Prostate gland (tissue), 2 donors: ENCODE results near the gene MT3. TPM values are rescaled to one million over a fixed set of nuclear protein-coding genes. Genes with fewer than 3 reads are reported as not detected.

Experiments used
- DNase-seq: peaks from one replicate; pipeline ENCODE4 v3.0.0-alpha.2; 2019; ENCODE audit warnings: low spot score
- H3K27ac ChIP-seq, 2 donors: fragments of 200-600 bp; sonication (generic); 2 replicates each; pipeline ENCODE4 v1.5.1; 2017 to 2019
- H3K27me3 ChIP-seq: fragments of 200-600 bp; sonication (generic); replicated peaks from 2 replicates; pipeline ENCODE4 v1.5.1; 2019; ENCODE audit not compliant: insufficient read depth
- H3K36me3 ChIP-seq, 2 donors: fragments of 200-600 bp; sonication (generic); 1 replicate in 1 of 2; 2 replicates in 1 of 2; pipeline versions ENCODE4 v1.5.1 to v1.8.1; 2017 to 2019
- H3K4me1 ChIP-seq: fragments of 200-600 bp; sonication (generic); replicated peaks from 2 replicates; pipeline ENCODE4 v1.5.1; 2019
- H3K4me3 ChIP-seq, 2 donors: fragments of 200-600 bp; sonication (generic); 2 replicates each; pipeline ENCODE4 v1.5.1; 2017 to 2019
- H3K9me3 ChIP-seq: fragments of 200-600 bp; sonication (generic); 2 replicates; pipeline ENCODE4 v1.5.1; 2017
- POLR2A ChIP-seq: fragments of 450-650 bp; IDR thresholded peaks from one replicate; pipeline ENCODE4 v1.6.1; 2016; ENCODE audit warnings: antibody characterized with exemption, mild to moderate bottlenecking
- POLR2AphosphoS5 ChIP-seq: sonication (generic); formaldehyde crosslinking; IDR thresholded peaks from one replicate; pipeline ENCODE4 v1.6.1; 2017; ENCODE audit warnings: antibody characterized with exemption
- WGBS: methylation state at CpG from one replicate; pipeline ENCODE4 v1.1.5; 2018; 5-methylcytosine and 5-hydroxymethylcytosine counted together
- intact Hi-C: fragments of 100-400 bp; cut with DNase I; formaldehyde crosslinking; loops from one replicate; pipeline ENCODE4 v1.14.2; 2022
- total RNA-seq, 2 donors: library from RNA; depleted of rRNA; stranded (reverse); fragments of >200 nt; gene quantifications; one replicate each; pipeline ENCODE4 v1.1.0, GENCODE V29; 2016
- TF ChIP-seq, protein P1 (sequence below), 4 experiments: fragments of 200-600 bp in 2 of 4; fragments of 450-650 bp in 2 of 4; sonication (generic) in 2 of 4; IDR thresholded peaks; 1 replicate in 3 of 4; 2 replicates in 1 of 4; pipeline ENCODE4 v1.5.1; 2016 to 2019; ENCODE audit warnings: antibody characterized with exemption in 4 of 4, mild to moderate bottlenecking in 2 of 4, moderate library complexity in 2 of 4

Gene MT3
- total RNA-seq, 2 donors from 2014 or later = 1.6 TPM; not detected in 1

DNA sequence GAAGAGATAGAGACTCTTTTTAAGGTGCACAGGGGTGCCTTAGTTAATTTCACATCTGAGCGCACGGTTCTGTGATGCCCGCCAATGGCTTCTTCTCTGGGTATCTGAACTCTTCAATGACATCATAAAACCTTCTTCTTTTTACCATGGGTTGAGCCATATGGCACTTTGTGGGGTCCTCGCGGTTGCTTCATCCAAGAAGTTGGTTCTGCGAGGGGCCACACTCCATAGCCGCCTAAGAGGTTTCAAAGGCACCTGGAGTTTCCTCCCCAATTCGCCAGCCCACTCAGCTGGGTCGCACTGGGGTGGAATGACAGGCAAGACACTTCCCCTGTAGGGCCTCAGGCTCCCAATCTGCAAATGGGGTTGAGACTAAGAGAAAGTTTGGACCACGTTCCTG lies 34.9 kb upstream of the MT3 start:
- WGBS = 96% methylated on average over 10 of the region's 10 CpGs
- no peaks in the 10 kb centered on the region for H3K27me3 ChIP-seq
- no peak overlapping the region for H3K27ac ChIP-seq
- H3K4me3 ChIP-seq = no peak overlapping the region
- TF ChIP-seq POLR2A (no peak), POLR2AphosphoS5 (no peak)
- TF ChIP-seq, protein P1, sequence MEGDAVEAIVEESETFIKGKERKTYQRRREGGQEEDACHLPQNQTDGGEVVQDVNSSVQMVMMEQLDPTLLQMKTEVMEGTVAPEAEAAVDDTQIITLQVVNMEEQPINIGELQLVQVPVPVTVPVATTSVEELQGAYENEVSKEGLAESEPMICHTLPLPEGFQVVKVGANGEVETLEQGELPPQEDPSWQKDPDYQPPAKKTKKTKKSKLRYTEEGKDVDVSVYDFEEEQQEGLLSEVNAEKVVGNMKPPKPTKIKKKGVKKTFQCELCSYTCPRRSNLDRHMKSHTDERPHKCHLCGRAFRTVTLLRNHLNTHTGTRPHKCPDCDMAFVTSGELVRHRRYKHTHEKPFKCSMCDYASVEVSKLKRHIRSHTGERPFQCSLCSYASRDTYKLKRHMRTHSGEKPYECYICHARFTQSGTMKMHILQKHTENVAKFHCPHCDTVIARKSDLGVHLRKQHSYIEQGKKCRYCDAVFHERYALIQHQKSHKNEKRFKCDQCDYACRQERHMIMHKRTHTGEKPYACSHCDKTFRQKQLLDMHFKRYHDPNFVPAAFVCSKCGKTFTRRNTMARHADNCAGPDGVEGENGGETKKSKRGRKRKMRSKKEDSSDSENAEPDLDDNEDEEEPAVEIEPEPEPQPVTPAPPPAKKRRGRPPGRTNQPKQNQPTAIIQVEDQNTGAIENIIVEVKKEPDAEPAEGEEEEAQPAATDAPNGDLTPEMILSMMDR (IDR thresholded peaks at IDR 0.05) = no peak
- no peaks in the 10 kb centered on the region for H3K9me3 ChIP-seq
- no peaks in the 10 kb centered on the region for H3K36me3 ChIP-seq
- DNase-seq = no peak
- intact Hi-C loops = no loop called here
- H3K4me1 ChIP-seq = peaks cover 7% of the 10 kb centered on the region

- no peak for TF ChIP-seq POLR2A
- TF ChIP-seq, protein P1 (IDR thresholded peaks at IDR 0.05) = no peak
- TF ChIP-seq POLR2AphosphoS5 = no peak
- no peak overlapping the region for H3K4me3 ChIP-seq
- no peaks in the 10 kb centered on the region for H3K9me3 ChIP-seq
- H3K4me1 ChIP-seq = no peaks in the 10 kb centered on the region
- DNase-seq = no peak
- no peak overlapping the region for H3K27ac ChIP-seq
- H3K27me3 ChIP-seq = no peaks in the 10 kb centered on the region
- intact Hi-C loops = no loop called here
- 35% methylated on average over 8 of the region's 8 CpGs for WGBS
- no peaks in the 10 kb centered on the region for H3K36me3 ChIP-seq
These were observed 31.1 kb upstream of the MT3 start for GRCh38 chr16:56558024-56558747.

GRCh38 chr16:56559109-56559508 lies 30.2 kb upstream of the MT3 start:
- intact Hi-C loops = no loop called here
- H3K27me3 ChIP-seq = no peaks in the 10 kb centered on the region
- H3K27ac ChIP-seq = no peak overlapping the region
- H3K4me1 ChIP-seq = no peaks in the 10 kb centered on the region
- TF ChIP-seq, protein P1 (IDR thresholded peaks at IDR 0.05) = no peak
- TF ChIP-seq POLR2AphosphoS5 (no peak), POLR2A (no peak)
- no peak for DNase-seq
- H3K36me3 ChIP-seq = no peaks in the 10 kb centered on the region
- H3K9me3 ChIP-seq = no peaks in the 10 kb centered on the region
- H3K4me3 ChIP-seq = no peak overlapping the region
- 85% methylated on average over 4 of the region's 4 CpGs for WGBS

DNA sequence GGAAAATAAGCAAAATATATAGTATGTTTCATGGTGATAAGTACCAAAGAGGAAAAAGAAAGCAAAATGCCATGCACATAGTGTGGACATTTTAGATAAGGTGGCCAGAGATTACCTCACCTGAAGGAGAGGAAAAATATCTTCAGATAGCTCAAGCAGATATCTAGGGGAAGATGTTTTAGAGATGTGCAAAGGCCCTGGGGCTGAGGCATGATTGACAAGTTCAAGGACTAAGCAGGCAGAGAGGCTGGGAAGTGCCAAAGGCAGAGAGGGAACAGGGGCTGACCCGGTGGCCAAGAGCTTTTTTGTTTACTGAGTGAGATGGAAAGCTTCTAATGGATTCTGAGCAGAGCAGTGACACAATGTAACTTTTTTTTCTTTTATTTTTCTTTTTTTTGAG lies 28.9 kb upstream of the MT3 start:
- H3K27me3 ChIP-seq = no peaks in the 10 kb centered on the region
- H3K36me3 ChIP-seq = no peaks in the 10 kb centered on the region
- no peak overlapping the region for H3K4me3 ChIP-seq
- H3K4me1 ChIP-seq = no peaks in the 10 kb centered on the region
- DNase-seq = no peak
- 44% methylated on average over 1 of the region's 1 CpG for WGBS
- no peak overlapping the region for H3K27ac ChIP-seq
- TF ChIP-seq, protein P1 (IDR thresholded peaks at IDR 0.05) = no peak
- no peak for TF ChIP-seq POLR2AphosphoS5
- TF ChIP-seq POLR2A = no peak
- intact Hi-C loops = no loop called here
- H3K9me3 ChIP-seq = no peaks in the 10 kb centered on the region

DNA sequence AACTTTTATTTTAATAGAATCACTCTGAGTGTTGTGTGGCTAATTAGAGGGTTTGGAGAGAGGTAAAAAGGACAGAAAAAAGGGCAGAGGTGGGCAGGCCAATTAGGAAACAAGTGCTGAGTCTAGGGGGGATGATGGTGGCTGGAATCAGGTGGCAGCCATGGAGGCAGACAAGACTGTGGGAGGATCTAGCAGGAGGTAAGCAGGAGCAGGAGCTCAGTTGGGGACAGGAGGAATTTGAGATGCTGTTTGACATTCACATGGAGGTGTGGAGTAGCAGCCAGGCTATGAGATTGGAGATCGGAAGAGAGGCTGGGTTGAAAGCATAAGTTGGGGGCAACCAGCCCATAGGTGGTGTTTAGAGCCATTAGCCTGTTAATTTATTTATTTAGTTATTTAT lies 28.2 kb upstream of the MT3 start:
- WGBS = 68% methylated on average over 1 of the region's 1 CpG
- DNase-seq = no peak
- intact Hi-C loops = no loop called here
- Histone ChIP-seq H3K27ac (no peak overlapping the region), H3K4me3 (no peak overlapping the region), H3K4me1 (no peaks in the 10 kb centered on the region), H3K9me3 (no peaks in the 10 kb centered on the region), H3K36me3 (no peaks in the 10 kb centered on the region), H3K27me3 (no peaks in the 10 kb centered on the region)
- no peak for TF ChIP-seq POLR2AphosphoS5
- TF ChIP-seq, protein P1 (IDR thresholded peaks at IDR 0.05) = no peak
- TF ChIP-seq POLR2A = no peak
